Prostate gland (tissue), 2 donors: ENCODE measurements around the gene SHANK3.

Source experiments
- POLR2A ChIP-seq: fragments of 450-650 bp; IDR thresholded peaks from one replicate; pipeline ENCODE4 v1.6.1; 2016; ENCODE audit warnings: antibody characterized with exemption, mild to moderate bottlenecking
- TF ChIP-seq, protein P1 (sequence below), 4 experiments: fragments of 200-600 bp in 2 of 4; fragments of 450-650 bp in 2 of 4; sonication (generic) in 2 of 4; IDR thresholded peaks; 1 replicate in 3 of 4; 2 replicates in 1 of 4; pipeline ENCODE4 v1.5.1; 2016 to 2019; ENCODE audit warnings: antibody characterized with exemption in 4 of 4, mild to moderate bottlenecking in 2 of 4, moderate library complexity in 2 of 4

DNA sequence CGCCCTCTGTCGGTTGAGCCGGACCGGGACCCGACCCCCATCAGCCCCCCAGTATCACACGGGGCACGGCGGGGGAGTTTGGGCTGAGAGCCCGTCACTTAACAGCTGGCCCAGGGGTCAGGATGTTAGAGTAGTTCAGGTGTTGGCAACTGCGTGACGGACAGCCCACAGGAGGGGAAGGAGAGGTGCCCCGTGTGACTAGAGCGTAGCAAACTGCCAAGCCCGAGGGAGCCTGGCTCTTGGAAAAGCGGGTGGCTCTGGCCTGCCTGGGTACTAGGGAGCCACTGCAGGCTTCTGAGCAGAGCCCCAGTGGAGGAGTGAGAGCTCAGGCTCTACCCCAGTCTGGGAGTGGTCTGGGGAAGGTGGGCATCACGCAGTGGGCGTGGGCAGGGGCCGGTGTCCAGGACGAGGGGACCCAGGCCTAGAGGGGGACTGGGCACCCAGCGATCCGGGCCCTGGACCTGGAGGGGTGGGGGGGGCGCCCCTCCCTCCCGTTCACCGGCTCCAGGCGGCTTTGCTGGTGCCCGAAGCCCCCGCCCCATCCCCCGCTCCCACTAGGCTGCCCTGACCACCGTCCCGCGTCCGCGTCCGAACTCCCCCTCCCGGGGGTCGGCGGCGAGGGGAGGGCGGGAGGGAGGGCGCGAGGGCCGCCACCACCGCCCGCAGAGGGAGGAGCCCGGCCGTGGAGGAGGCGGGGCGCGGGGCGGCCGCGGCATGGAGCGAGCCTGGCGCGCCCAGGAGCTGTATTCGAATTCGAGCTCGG lies 24.4 kb downstream of the SHANK3 start:
- TF ChIP-seq, protein P1, sequence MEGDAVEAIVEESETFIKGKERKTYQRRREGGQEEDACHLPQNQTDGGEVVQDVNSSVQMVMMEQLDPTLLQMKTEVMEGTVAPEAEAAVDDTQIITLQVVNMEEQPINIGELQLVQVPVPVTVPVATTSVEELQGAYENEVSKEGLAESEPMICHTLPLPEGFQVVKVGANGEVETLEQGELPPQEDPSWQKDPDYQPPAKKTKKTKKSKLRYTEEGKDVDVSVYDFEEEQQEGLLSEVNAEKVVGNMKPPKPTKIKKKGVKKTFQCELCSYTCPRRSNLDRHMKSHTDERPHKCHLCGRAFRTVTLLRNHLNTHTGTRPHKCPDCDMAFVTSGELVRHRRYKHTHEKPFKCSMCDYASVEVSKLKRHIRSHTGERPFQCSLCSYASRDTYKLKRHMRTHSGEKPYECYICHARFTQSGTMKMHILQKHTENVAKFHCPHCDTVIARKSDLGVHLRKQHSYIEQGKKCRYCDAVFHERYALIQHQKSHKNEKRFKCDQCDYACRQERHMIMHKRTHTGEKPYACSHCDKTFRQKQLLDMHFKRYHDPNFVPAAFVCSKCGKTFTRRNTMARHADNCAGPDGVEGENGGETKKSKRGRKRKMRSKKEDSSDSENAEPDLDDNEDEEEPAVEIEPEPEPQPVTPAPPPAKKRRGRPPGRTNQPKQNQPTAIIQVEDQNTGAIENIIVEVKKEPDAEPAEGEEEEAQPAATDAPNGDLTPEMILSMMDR (IDR thresholded peaks at IDR 0.05), result peak in 3 of 4 experiments; percentile 27 to 48 (median 43)
- TF ChIP-seq POLR2A, result no peak
